DOHH2 (cell line): ENCODE measurements around the gene DNAAF5.

Source experiments
- H3F3A ChIP-seq: fragments of 200-600 bp; sonication (generic), shearing (Covaris generic); 2 replicates; pipeline ENCODE4 v1.6.0; 2016; ENCODE audit warnings: antibody characterized with exemption, mild to moderate bottlenecking; ENCODE audit not compliant: control insufficient read depth, insufficient read depth
- H3K27ac ChIP-seq: fragments of 200-600 bp; sonication (generic); 2 replicates; pipeline ENCODE4 v1.5.1; 2014; ENCODE audit warnings: low read depth, mild to moderate bottlenecking, low read length, moderate library complexity
- H3K27me3 ChIP-seq: fragments of 200-600 bp; sonication (generic); 2 replicates; pipeline ENCODE4 v1.6.1; 2014; ENCODE audit warnings: mild to moderate bottlenecking, low read length, mixed read lengths; ENCODE audit not compliant: control insufficient read depth
- H3K36me3 ChIP-seq: fragments of 200-600 bp; sonication (generic); 2 replicates; pipeline ENCODE4 v1.6.1; 2014; ENCODE audit warnings: mild to moderate bottlenecking, low read length, moderate library complexity, mixed read lengths; ENCODE audit not compliant: control insufficient read depth
- H3K4me1 ChIP-seq: fragments of 200-600 bp; sonication (generic); 2 replicates; pipeline ENCODE4 v1.6.1; 2014; ENCODE audit warnings: mild to moderate bottlenecking, low read length, mixed read lengths; ENCODE audit not compliant: control insufficient read depth
- H3K4me2 ChIP-seq: fragments of 200-600 bp; sonication (generic); 2 replicates; pipeline ENCODE4 v1.6.0; 2014; ENCODE audit warnings: mild to moderate bottlenecking, low read length, moderate library complexity
- H3K4me3 ChIP-seq: fragments of 200-600 bp; sonication (generic); 2 replicates; pipeline ENCODE4 v1.5.1; 2014; ENCODE audit warnings: mild to moderate bottlenecking, low read length, mixed read lengths
- H3K79me2 ChIP-seq: fragments of 200-600 bp; sonication (generic); 2 replicates; pipeline ENCODE4 v1.6.1; 2014; ENCODE audit warnings: mild to moderate bottlenecking, low read length, mixed read lengths; ENCODE audit not compliant: control insufficient read depth
- H3K9me2 ChIP-seq: fragments of 200-600 bp; sonication (generic); replicated peaks from 2 replicates; pipeline ENCODE4 v1.6.1; 2014; ENCODE audit warnings: mild to moderate bottlenecking, low read length, mixed read lengths; ENCODE audit not compliant: control insufficient read depth
- H3K9me3 ChIP-seq: fragments of 200-600 bp; sonication (generic); 2 replicates; pipeline ENCODE4 v1.6.1; 2014; ENCODE audit warnings: antibody characterized with exemption, low read length, mixed read lengths; ENCODE audit not compliant: control insufficient read depth, insufficient read depth
- H4K20me1 ChIP-seq: fragments of 200-600 bp; sonication (generic); 2 replicates; pipeline ENCODE4 v1.6.0; 2014; ENCODE audit warnings: low read depth, mild to moderate bottlenecking, antibody characterized with exemption, low read length, moderate library complexity; ENCODE audit not compliant: control insufficient read depth, insufficient read depth
- EZH2phosphoT487 ChIP-seq: fragments of 200-600 bp; sonication (generic); IDR thresholded peaks from 2 replicates; pipeline ENCODE4 v1.6.1; 2017; ENCODE audit warnings: borderline replicate concordance, mild to moderate bottlenecking, antibody characterized with exemption, low read length, moderate library complexity, mixed read lengths
- TF ChIP-seq, protein P1 (sequence below): fragments of 200-600 bp; sonication (generic); IDR thresholded peaks from one replicate; pipeline ENCODE4 v1.5.1; 2014; ENCODE audit warnings: antibody characterized with exemption, mild to moderate bottlenecking, low read depth, low read length; ENCODE audit not compliant: poor library complexity, severe bottlenecking

DNAAF5 gene

DNA sequence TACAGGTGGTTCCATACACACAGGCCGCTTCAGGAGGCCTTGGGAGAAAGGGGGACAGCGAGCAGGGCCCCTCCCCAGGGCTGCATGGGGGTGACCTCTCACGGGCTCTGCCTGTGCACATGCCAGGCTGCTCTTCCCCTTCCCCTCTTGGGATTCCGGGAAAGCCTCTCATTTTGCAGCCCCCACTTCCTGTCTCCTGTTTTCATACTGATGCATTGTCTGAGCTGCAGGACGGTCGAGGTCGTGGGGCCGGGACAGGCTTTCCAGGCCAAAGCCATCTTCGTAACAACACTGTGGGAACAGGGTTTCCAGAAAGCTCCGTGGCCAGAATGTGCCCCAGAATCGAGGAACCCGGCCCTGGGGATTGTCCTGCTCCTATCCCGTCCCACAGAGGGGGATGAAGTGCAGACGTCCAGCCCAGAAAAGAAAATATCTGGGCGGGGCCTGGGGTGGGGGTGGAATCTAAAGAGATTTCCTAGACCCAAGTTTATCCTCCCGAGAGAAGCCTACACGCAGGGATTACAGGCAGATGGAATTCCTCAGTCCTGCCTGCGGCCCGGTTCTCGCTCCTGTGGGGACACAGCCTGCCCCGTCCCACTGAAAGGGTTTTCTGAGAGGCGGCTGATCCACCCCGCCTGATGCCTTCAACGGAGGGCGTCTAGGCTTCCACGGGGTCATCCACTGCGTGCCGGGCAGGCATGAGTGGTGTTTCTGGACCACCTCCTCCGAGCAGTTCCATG is 29.5 kb upstream of the DNAAF5 start:
- Histone ChIP-seq H3K36me3 (peaks cover 57% of the 10 kb centered on the region), H3K9me2 (no peaks in the 10 kb centered on the region), H3K79me2 (peaks cover 22% of the 10 kb centered on the region), H3K4me3 (no peak overlapping the region), H3F3A (no peaks in the 10 kb centered on the region), H3K27me3 (no peaks in the 10 kb centered on the region), H3K4me1 (no peaks in the 10 kb centered on the region), H3K9me3 (no peaks in the 10 kb centered on the region; the same call in 1 of the 2 replicates), H3K27ac (no peak overlapping the region), H4K20me1 (no peaks in the 10 kb centered on the region), H3K4me2 (no peak overlapping the region)
- TF ChIP-seq, protein P1, sequence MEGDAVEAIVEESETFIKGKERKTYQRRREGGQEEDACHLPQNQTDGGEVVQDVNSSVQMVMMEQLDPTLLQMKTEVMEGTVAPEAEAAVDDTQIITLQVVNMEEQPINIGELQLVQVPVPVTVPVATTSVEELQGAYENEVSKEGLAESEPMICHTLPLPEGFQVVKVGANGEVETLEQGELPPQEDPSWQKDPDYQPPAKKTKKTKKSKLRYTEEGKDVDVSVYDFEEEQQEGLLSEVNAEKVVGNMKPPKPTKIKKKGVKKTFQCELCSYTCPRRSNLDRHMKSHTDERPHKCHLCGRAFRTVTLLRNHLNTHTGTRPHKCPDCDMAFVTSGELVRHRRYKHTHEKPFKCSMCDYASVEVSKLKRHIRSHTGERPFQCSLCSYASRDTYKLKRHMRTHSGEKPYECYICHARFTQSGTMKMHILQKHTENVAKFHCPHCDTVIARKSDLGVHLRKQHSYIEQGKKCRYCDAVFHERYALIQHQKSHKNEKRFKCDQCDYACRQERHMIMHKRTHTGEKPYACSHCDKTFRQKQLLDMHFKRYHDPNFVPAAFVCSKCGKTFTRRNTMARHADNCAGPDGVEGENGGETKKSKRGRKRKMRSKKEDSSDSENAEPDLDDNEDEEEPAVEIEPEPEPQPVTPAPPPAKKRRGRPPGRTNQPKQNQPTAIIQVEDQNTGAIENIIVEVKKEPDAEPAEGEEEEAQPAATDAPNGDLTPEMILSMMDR = no peak
- no peak for TF ChIP-seq EZH2phosphoT487

DNA sequence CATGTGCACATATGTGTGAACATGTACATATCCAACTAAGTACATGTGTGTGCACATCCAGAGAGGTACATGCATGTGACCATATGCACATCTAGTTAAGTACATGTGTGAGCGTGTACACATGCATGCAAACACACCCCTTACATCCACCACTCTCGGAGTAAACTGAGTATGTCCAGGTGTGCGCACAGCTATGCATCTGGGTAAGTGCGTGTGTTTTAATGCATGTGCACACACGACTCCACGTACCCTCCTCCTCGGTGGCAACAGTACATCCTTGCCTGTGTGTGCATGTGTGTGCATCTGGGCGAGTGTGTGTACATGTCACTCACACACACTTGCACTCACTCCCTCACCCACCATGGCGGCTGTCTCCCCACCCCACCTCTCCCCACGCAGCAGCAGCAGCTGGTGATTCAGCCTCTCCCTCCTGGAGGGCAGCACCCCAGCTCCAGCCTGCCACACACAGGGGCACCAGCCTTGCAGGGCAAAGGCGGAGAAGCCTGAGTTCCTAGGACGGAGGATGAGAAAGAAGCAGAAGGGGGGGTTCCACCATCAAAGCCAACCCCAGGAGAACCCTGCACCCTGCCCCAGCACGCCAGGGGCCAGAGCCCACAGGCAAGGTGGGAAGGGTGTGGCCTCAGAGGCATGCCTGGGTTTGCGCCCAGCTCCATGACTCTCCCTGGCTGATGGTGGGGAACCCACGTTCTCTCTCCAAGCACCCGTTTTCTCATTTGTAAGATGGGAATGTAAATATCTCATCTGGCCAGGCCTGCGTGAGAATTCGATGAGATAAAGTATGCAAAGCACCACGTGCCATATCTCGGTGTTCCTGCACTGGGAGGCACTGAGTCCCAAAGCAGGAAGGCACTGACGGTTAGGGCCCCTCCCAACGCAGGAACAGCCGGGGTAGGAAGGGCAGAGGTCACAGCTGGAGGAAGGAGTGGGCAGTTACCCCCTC is 27.7 kb upstream of the DNAAF5 start:
- Histone ChIP-seq H3K27ac (no peak overlapping the region), H3K9me3 (0 out of 2 replicates have a peak, but pooled peaks cover 4% of the 10 kb centered on the region), H3K36me3 (peaks cover 58% of the 10 kb centered on the region), H4K20me1 (no peaks in the 10 kb centered on the region), H3K4me2 (no peak overlapping the region), H3K79me2 (peaks cover 37% of the 10 kb centered on the region), H3K4me3 (no peak overlapping the region), H3F3A (no peaks in the 10 kb centered on the region), H3K9me2 (no peaks in the 10 kb centered on the region), H3K4me1 (no peaks in the 10 kb centered on the region), H3K27me3 (no peaks in the 10 kb centered on the region)
- no peak for TF ChIP-seq EZH2phosphoT487
- TF ChIP-seq, protein P1 = no peak

DNA sequence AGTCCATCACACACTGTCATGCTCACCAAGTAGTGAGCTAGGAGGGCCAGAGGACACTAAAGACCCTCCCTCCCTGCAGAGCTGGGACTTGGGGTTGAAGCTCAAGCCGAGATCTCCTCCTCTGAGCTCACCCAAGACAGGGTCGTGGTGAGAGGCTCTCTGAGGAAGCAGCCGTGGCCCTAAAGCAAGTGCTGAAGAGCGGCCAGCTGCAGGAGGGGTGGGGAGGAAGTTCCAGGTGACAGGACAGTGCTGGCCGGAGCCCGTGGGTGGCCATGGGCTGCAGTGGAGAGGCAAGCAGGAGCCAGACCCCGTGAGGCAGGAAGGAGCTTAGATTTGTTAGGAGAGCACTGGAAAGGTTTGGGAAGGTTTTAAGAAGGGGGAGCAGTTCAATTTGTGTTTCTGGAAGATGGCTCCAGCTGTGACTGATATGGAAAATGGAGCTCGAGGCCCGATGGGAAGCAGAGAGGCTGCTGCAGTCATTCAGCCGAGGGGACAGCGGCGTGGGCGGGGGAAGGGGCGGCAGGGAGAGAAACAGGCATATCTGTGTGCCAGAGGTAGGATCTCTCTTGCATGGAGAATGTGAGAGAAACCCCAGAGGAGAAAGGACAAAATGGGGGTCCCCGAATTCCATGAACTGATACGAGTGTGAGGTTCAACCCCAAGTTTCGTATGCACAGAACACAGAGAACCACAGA is 26.9 kb upstream of the DNAAF5 start:
- TF ChIP-seq, protein P1 = no peak
- TF ChIP-seq EZH2phosphoT487 = no peak
- Histone ChIP-seq H3K27ac (no peak overlapping the region), H3K4me3 (no peak overlapping the region), H4K20me1 (no peaks in the 10 kb centered on the region), H3K36me3 (peaks cover 55% of the 10 kb centered on the region), H3K4me2 (no peak overlapping the region), H3K79me2 (peaks cover 44% of the 10 kb centered on the region), H3K9me3 (0 out of 2 replicates have a peak, but pooled peaks cover 4% of the 10 kb centered on the region), H3K4me1 (no peaks in the 10 kb centered on the region), H3K27me3 (no peaks in the 10 kb centered on the region), H3K9me2 (no peaks in the 10 kb centered on the region), H3F3A (no peaks in the 10 kb centered on the region)
